GM19372 (cell line): ENCODE results near the gene KRTAP4-1.
"Not testable (repeated sequence)": the region's sequence is repeated elsewhere in the genome, so short reads cannot be mapped to it uniquely, and the experiment has no call there.

Source experiments
- ATAC-seq: cut with Tn5 transposase; IDR thresholded peaks from one replicate; pipeline ENCODE4 v1.9.1; 2021; ENCODE audit warnings: mild to moderate bottlenecking, low read depth, moderate library complexity; ENCODE audit not compliant: unreplicated experiment

Gene KRTAP4-1

DNA sequence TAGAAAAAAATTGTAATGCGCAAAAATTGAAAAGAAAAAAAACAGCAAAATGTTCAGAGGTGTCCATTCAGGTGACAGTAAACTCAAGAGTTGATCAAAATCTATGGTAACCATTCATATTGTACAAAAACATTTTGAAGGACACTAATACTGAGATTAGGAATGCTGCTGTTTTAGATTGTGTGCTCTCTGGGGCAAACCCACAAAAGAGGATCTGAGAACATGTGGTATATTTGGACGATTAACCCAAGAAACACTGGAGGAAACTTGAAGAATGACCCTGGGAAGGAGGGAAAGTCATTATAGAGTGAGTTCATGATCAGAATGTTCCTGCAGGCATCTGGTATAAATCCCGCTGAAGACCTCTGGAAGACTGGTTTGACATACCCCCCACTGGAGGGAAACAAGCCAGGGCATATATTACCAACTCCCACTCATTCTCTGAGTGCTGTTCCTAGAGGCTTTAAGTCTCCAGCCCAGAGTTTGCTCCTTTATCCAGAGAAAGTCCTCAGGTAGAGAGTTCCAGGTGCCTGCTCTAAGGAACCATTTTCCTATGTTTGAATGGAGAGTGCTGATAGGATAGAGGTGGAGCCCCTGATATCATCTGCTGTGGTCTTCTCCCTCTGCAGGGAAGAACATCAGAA lies 7.8 kb downstream of the KRTAP4-1 start:
- no peak for ATAC-seq

DNA sequence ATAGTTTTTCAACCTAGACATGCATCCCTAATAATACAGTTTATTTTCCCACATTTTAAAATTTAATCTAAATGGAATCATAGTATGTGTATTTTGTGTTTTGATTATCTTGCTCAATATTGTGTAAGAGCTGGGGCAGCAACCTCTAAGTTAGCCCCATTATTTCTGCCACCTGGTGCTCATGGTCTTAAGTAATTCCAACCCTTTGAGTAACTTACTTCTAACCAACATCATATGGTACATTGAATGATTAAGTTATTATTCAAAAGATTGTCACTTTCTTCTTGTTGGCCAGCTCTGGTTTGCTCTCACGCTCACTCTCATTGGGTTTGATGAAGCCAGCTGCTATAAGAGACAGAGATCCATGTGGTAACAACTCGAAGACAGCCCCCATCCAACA lies 12.8 kb downstream of the KRTAP4-1 start:
- no peak for ATAC-seq

DNA sequence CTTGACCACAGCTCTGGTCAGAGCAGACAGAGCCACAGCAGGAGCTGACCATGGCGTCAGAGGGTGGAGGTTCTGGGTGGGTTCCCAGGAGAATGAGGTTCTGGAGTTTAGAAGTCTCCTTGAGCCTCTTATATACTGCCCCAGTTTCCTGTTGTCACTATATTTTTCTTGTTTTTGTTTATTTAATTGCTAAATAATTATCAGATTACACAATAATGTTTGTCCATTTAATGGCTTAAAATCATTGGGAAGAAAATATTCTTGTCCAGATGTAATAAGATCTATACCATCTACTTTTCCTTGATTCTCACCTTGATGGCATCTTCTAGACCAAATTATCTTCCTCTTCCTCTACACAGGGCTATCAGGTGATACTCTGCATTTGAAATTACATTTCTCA lies 16.6 kb downstream of the KRTAP4-1 start, which contains the start of gene KRTAP4-3:
KRTAP4-3 (minus strand) TSS at position 101 of the 400 bp plus-strand sequence; CDS start at position 52, 49 bp downstream.
- ATAC-seq, result no peak

DNA sequence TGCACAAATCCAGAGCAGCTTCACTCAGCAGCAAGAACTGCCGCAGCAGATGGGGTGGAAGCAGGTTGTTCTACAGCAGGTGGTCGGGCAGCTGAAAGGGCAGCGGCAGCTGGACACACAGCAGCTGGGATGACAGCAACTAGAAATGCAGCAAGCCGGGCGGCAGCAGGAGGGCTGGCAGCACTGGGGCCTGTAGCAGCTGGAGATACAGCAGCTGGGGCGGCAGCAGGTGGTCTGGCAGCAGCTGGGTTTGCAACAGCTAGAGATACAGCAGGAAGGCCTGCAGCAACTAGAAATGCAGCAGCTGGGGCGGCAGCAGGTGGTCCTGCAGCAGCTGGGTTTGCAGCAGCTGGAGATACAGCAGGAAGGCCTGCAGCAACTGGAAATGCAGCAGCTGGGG lies 17.1 kb downstream of the KRTAP4-1 start:
- no peak for ATAC-seq

DNA sequence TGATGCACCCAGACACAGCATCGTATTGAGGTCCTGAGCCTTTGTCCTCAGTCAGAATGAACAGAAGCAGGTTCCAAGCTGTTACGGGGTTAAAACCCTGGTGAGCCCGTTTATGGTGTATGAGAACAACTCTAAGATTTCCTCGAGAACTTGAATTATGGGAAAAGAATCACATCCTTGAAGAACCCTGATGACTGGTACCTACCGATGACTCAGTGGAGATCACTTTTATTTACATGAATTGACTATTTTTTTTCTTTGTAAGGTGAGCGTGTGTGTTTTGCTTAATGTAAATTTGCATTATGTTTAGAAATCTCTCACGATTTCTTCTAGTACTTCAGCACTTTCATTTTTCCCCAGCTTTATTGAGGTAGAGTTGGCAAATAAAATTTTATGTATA lies 20.9 kb downstream of the KRTAP4-1 start:
- ATAC-seq, result no peak

DNA sequence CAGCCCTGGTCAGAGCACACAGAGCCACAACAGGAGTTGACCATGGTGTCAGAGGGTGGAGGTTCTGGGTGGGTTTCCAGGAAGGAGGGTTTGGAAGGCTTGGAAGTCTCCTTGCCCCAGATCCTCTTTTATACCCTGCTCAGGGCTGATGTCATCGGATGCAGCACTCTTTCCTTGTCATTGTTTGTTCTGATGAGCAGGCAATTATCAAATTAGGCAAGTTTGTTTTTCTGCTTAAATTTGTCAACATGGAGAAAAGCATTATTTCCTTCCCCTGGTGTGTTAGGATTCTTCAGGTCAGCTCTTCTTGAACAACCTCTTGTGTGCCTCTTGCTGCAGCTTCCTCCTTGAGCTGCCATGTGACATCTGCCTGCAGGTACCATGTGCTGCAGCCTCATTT lies 24.1 kb downstream of the KRTAP4-1 start, which contains the start of gene KRTAP4-4:
KRTAP4-4 (minus strand) TSS at position 101 of the 400 bp plus-strand sequence; CDS start at position 44, 57 bp downstream.
- ATAC-seq, result no peak

DNA sequence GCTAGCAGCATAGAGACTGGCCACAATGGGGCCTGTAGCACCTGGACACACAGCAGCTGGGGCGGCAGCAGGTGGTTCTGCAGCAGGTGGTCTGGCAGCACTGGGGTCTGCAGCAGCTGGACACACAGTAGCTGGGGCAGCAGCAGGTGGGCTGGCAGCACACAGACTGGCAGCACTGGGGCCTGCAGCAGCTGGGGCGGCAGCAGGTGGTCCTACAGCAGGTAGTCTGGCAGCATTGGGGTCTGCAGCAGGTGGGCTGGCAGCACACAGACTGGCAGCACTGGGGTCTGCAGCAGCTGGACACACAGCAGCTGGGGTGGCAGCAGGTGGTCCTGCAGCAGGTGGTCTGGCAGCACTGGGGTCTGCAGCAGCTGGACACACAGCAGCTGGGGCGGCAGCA lies 24.5 kb downstream of the KRTAP4-1 start:
- ATAC-seq, result not testable (repeated sequence)

DNA sequence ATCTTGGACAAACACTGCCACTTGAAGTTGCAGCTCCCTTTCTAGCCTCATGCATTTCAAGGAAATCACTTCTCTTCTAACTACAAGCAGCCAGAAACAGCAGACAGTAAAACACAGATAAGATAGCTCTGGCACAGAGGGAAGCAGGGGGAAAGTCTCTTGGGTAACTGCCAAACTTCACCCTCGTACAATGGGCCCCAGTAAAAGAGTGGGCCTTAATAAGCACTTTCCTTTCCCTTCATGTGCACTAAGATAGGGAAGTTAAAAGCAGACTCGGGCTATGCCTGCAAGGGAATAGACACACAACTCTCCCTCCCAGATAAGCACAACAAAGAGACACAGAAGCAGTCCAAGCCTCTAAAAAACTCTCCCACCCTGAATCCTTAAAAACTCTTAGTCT lies 30.9 kb downstream of the KRTAP4-1 start:
- ATAC-seq, result no peak

DNA sequence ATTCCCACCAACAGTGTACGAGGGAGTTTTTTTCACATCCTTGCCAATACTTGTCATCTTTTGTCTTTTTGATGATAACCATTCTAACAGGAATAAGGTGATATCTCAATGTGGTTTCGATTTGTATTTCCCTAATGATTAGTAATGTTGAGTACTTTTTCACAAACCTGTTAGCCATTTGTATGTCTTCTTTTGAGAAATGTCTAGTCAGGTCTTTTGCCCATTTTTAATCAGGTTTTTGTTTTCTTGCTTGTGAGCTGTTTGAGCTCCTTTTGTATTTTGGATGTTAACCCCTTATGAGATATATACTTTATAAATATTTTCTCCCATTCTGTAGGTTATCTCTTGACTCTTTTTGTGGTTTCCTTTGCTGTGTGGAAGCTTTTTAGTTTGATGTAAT lies 33.2 kb downstream of the KRTAP4-1 start:
- no peak for ATAC-seq

DNA sequence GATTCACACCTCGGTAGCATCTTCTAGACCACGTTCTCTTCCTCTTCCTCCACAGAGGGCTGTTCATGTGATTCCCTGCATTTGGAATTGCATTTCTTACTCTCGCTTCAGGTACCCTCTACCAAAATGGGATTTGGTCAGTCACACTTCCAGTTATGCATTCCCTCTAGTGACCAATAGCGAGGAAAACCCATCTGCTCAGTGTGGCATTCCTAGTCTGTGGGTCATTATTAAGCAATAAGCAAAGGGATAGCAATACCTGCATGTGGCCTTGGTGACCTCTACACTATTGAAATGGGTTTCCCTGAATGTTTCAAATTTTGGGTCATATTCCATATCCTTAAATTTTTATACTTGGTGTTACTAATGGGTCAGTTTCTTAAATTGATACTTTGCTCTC lies 34.7 kb downstream of the KRTAP4-1 start:
- no peak for ATAC-seq

DNA sequence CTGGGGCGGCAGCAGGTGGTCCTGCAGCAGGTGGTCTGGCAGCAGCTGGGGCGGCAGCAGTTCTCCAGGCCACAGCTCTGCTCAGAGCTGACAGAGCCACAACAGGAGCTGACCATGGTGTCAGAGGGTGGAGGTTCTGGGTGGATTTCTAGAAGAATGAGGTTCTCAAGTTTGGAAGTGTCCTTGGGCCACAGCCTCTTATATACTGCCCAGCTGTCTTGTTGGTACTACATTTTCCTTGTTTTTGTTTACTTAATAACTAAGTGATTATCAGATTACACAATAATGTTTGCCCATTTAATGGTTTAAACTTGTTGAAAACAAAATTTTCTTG lies 35.1 kb downstream of the KRTAP4-1 start, which contains the start of gene KRTAP4-5:
KRTAP4-5 (minus strand) TSS at position 174 of the 334 bp plus-strand sequence; CDS start at position 116, 58 bp downstream.
- ATAC-seq, result no peak

DNA sequence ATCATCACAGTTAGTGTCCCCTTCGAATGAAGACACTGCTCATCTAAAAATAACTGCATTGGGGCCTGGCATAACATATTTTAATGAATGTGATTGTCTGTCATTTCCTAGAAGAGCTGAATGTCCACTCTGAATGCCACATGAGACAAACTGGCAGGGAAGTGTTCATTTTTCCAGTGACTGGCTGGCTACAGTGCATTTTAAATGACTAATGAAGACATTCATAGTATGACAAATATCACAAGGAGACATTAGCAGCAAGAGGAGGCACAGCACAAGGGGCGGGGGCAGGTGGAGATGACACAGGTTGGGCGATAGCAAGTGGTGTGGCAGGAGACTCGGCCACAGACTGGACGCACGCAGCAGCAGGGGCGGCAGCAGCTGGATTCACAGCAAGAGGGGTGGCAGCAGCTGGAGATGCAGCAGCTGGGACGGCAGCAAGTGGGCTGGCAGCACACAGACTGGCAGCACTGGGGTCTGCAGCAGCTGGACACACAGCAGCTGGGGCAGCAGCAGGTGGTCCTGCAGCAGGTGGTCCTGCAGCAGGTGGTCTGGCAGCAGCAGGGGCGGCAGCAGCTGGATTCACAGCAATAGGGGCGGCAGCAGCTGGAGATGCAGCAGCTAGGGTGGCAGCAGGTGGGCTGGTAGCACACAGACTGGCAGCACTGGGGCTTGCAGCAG lies 35.6 kb downstream of the KRTAP4-1 start:
- ATAC-seq, result not testable (repeated sequence)

DNA sequence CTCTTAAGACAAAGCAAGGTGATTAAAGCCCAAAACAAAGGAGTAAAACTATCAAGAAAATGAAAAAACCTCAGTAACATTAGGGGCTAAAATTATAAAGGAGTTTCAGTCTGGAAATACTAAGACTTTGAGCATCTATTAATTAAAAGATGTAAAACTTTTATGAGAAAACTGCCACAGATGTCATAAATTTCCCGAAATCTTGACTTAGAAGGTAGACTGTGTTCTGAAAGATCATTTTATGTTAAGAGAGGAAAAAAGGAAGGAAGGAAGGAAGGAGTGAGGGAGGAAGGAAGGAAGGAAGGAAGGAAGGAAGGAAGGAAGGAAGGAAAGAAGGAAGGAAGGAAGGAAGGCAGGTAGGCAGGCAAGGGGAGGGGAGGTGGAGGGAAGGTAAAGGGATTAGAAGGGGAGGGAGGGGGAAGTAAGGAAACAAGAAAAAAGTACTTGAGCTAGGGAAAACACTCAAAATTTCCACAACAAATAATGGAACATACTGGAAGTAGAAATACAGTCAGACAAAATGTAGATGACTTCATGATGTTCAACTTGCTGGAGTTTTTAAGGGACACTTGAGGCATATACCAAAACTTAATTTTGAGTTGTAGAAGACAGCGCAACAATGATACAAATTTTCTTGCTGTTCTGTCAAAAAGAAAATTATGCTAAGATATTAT lies 37.0 kb downstream of the KRTAP4-1 start:
- ATAC-seq, result no peak

DNA sequence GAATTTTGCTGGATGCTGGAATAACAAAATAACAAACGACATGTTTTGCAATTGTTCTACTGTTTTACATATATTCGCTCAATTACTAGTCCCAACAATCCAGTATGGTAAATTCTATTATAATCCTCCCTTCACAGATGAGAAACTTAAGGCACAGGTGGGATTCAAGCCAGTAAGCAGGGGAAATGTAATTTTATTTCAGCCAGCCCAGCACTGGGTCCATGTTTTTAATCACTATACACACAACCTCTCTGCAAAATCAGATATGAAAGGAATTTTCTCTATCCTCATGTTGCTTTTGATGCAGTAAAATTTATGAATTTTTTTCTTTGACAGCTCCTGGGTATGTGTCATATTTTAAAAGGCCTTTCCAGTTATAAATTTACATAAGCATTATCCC lies 39.5 kb downstream of the KRTAP4-1 start:
- ATAC-seq, result no peak

DNA sequence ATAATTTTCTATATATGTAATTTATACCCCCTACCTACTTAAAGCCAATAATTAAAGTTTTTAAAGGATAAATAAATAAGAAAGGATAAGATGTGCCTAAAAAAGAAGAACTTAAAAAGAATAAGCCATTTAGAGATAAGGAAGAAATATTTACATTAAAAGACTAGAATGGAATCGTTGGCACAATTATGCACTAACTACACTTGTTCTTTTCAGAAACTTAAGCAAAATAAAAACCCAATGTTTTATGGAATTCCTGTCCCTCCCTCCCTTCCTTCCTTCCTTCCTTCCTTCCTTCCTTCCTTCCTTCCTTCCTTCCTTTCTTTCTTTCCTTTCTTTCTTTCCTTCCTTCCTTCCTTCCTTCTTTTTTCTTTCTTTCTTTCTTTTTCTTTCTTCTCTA lies 39.9 kb downstream of the KRTAP4-1 start:
- no peak for ATAC-seq

DNA sequence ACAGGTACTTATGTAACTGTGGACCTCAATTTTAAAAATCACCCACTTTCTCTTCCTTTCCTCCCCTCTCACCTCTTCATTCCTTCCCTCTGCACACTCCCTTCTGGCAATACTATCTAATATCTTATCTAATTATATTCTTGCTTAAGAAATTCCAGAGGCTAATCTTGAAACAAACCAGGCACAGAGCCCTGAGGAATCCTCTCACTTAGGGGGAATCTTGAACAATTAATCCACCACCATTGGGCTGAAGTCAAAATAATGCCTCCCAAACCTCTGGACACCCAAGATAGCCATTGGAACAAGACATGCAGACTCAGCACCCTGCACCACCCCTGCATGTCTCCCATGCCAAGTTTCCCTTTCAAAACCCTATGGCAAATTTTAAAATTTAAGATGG lies 43.4 kb downstream of the KRTAP4-1 start:
- ATAC-seq, result no peak

DNA sequence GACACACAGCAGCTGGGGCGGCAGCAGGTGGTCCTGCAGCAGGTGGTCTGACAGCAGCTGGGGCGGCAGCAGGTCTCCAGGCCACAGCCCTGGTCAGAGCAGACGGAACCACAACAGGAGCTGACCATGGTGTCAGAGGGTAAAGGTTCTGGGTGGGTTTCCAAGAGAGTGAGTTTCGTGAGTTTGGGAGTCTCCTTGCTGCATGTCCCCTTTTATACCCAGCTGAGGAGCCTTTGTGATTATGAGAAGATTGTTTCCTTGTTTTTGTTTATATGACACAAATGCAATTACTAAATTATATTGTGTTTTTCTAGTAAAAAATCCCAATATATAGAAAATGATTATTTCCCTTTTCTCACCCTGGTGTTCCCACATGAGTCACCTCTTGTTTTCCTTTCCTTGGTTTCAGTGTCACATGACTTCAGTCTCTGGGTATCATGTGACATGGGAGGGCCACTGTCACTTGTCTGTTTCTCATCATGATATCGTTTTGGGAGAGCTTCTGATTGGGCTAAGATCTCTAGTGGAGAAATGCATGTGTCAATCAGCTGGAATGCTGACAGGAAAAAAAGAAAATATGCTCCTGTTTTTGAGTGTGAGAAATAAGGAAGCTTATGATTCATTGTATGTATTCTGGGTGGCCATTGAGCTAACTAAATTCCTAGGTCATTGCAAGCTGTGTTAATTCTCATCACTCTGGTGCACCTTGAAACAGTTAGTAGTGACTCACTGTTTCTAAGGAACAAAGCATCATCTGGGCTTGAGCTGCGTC lies 44.2 kb downstream of the KRTAP4-1 start, which contains the start of gene KRTAP4-6:
KRTAP4-6 (minus strand) TSS at position 185 of the 772 bp plus-strand sequence; CDS start at position 128, 57 bp downstream.
- no peak for ATAC-seq

DNA sequence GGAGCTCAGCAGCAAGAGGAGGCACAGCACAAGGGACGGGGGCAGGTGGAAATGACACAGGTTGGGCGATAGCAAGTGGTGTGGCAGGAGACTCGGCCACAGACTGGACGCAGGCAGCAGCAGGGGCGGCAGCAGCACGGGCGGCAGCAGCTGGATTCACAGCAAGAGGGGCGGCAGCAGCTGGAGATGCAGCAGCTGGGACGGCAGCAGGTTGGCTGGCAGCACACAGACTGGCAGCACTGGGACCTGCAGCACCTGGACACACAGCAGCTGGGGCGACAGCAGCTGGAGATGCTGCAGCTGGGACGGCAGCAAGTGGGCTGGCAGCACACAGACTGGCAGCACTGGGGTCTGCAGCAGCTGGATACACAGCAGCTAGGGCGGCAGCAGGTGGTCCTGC lies 44.8 kb downstream of the KRTAP4-1 start:
- ATAC-seq, result not testable (repeated sequence)
